Activated naive CD4-positive, alpha-beta T cell treated with anti-CD3 and anti-CD28 coated beads, Interleukin-2, amount 50 U/mL, for 24 hours (primary cell): ENCODE results near the gene LRRC28.

ENCODE experiments used
- H3K27ac Mint-ChIP-seq: one replicate; pipeline ENCODE4 v1.8.0; 2021; ENCODE audit warnings: mild to moderate bottlenecking, mixed read lengths
- H3K27me3 Mint-ChIP-seq: one replicate; pipeline ENCODE4 v1.8.0; 2021; ENCODE audit warnings: mixed read lengths
- H3K36me3 Mint-ChIP-seq: one replicate; pipeline ENCODE4 v1.8.0; 2021; ENCODE audit warnings: mixed read lengths
- H3K4me1 Mint-ChIP-seq: one replicate; pipeline ENCODE4 v1.8.0; 2021; ENCODE audit warnings: mixed read lengths
- H3K4me3 Mint-ChIP-seq: one replicate; pipeline ENCODE4 v1.8.0; 2021; ENCODE audit warnings: mild to moderate bottlenecking, mixed read lengths
- H3K9me3 Mint-ChIP-seq: one replicate; pipeline ENCODE4 v1.8.0; 2021; ENCODE audit warnings: mixed read lengths

The LRRC28 gene

GRCh38 chr15:99434506-99435112, 183.3 kb downstream of the LRRC28 start:
- Mint-ChIP-seq H3K4me3 (no peak overlapping the region), H3K9me3 (no peaks in the 10 kb centered on the region), H3K4me1 (peaks cover 69% of the 10 kb centered on the region), H3K36me3 (no peaks in the 10 kb centered on the region), H3K27me3 (no peaks in the 10 kb centered on the region), H3K27ac (peak overlapping the region; percentile 23)

GRCh38 chr15:99435113-99435695, 183.9 kb downstream of the LRRC28 start:
- Mint-ChIP-seq H3K9me3 (no peaks in the 10 kb centered on the region), H3K36me3 (no peaks in the 10 kb centered on the region), H3K4me3 (no peak overlapping the region), H3K27ac (no peak overlapping the region), H3K4me1 (peaks cover 69% of the 10 kb centered on the region), H3K27me3 (no peaks in the 10 kb centered on the region)

- H3K4me3 Mint-ChIP-seq = no peak overlapping the region
- H3K36me3 Mint-ChIP-seq = no peaks in the 10 kb centered on the region
- H3K27ac Mint-ChIP-seq = peak overlapping the region; percentile 30
- peaks cover 69% of the 10 kb centered on the region for H3K4me1 Mint-ChIP-seq
- H3K27me3 Mint-ChIP-seq = no peaks in the 10 kb centered on the region
- no peaks in the 10 kb centered on the region for H3K9me3 Mint-ChIP-seq
Observed at GRCh38 chr15:99435877-99436541, 184.7 kb downstream of the LRRC28 start.

GRCh38 chr15:99436542-99437314, 185.4 kb downstream of the LRRC28 start:
- Mint-ChIP-seq H3K27me3 (no peaks in the 10 kb centered on the region), H3K36me3 (no peaks in the 10 kb centered on the region), H3K27ac (peak overlapping the region; percentile 30), H3K4me1 (peaks cover 68% of the 10 kb centered on the region), H3K9me3 (no peaks in the 10 kb centered on the region), H3K4me3 (no peak overlapping the region)

GRCh38 chr15:99437315-99438223, 186.3 kb downstream of the LRRC28 start:
- peak overlapping the region; percentile 68 for H3K27ac Mint-ChIP-seq

GRCh38 chr15:99438224-99438585, 186.9 kb downstream of the LRRC28 start:
- Mint-ChIP-seq H3K27me3 (no peaks in the 10 kb centered on the region), H3K4me1 (peaks cover 68% of the 10 kb centered on the region), H3K36me3 (no peaks in the 10 kb centered on the region), H3K9me3 (no peaks in the 10 kb centered on the region), H3K4me3 (no peak overlapping the region), H3K27ac (no peak overlapping the region)

More at GRCh38 chr15:99437315-99438223, 186.3 kb downstream of the LRRC28 start:
- Mint-ChIP-seq H3K9me3 (no peaks in the 10 kb centered on the region), H3K36me3 (no peaks in the 10 kb centered on the region), H3K27me3 (no peaks in the 10 kb centered on the region), H3K4me3 (no peak overlapping the region), H3K4me1 (peaks cover 68% of the 10 kb centered on the region)

- Mint-ChIP-seq H3K36me3 (no peaks in the 10 kb centered on the region), H3K9me3 (no peaks in the 10 kb centered on the region), H3K4me3 (peak overlapping the region; percentile 23), H3K27ac (peak overlapping the region; percentile 30), H3K27me3 (no peaks in the 10 kb centered on the region), H3K4me1 (peaks cover 67% of the 10 kb centered on the region)
Observed at GRCh38 chr15:99438691-99439523, 187.6 kb downstream of the LRRC28 start.

GRCh38 chr15:99439524-99439835, 188.2 kb downstream of the LRRC28 start:
- H3K9me3 Mint-ChIP-seq = no peaks in the 10 kb centered on the region
- peaks cover 64% of the 10 kb centered on the region for H3K4me1 Mint-ChIP-seq
- no peaks in the 10 kb centered on the region for H3K27me3 Mint-ChIP-seq
- no peaks in the 10 kb centered on the region for H3K36me3 Mint-ChIP-seq
- no peak overlapping the region for H3K27ac Mint-ChIP-seq
- H3K4me3 Mint-ChIP-seq = no peak overlapping the region

- peaks cover 63% of the 10 kb centered on the region for H3K4me1 Mint-ChIP-seq
- no peaks in the 10 kb centered on the region for H3K9me3 Mint-ChIP-seq
- peak overlapping the region; percentile 57 for H3K27ac Mint-ChIP-seq
- H3K27me3 Mint-ChIP-seq = no peaks in the 10 kb centered on the region
- H3K4me3 Mint-ChIP-seq = no peak overlapping the region
- no peaks in the 10 kb centered on the region for H3K36me3 Mint-ChIP-seq
Observed at GRCh38 chr15:99440029-99440428, 188.7 kb downstream of the LRRC28 start.
